DOHH2 (cell line): ENCODE measurements around the gene PRRC2A.

Source experiments
- EZH2phosphoT487 ChIP-seq: fragments of 200-600 bp; sonication (generic); IDR thresholded peaks from 2 replicates; pipeline ENCODE4 v1.6.1; 2017; ENCODE audit warnings: borderline replicate concordance, mild to moderate bottlenecking, antibody characterized with exemption, low read length, moderate library complexity, mixed read lengths
- TF ChIP-seq, protein P1 (sequence below): fragments of 200-600 bp; sonication (generic); IDR thresholded peaks from one replicate; pipeline ENCODE4 v1.5.1; 2014; ENCODE audit warnings: antibody characterized with exemption, mild to moderate bottlenecking, low read depth, low read length; ENCODE audit not compliant: poor library complexity, severe bottlenecking

DNA sequence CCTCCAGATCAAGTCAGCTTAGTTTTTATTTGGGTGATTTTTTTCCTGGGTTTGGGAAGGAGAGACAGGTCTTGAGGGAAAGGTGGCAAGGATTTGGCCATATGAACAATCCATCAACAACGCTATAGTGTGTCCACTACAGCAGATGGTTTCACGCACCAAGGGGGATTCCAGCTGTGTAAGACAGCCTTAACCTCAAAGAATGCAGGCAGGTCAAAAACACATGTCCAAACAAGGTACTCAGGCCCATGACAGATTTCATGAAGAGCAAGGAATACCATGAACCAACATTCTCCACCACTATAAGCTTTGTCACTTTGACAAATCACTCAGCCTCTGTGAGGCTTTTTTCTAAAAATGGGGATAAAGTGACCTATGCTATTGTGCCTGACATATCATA is 3.5 kb upstream of the PRRC2A start:
- TF ChIP-seq, protein P1, sequence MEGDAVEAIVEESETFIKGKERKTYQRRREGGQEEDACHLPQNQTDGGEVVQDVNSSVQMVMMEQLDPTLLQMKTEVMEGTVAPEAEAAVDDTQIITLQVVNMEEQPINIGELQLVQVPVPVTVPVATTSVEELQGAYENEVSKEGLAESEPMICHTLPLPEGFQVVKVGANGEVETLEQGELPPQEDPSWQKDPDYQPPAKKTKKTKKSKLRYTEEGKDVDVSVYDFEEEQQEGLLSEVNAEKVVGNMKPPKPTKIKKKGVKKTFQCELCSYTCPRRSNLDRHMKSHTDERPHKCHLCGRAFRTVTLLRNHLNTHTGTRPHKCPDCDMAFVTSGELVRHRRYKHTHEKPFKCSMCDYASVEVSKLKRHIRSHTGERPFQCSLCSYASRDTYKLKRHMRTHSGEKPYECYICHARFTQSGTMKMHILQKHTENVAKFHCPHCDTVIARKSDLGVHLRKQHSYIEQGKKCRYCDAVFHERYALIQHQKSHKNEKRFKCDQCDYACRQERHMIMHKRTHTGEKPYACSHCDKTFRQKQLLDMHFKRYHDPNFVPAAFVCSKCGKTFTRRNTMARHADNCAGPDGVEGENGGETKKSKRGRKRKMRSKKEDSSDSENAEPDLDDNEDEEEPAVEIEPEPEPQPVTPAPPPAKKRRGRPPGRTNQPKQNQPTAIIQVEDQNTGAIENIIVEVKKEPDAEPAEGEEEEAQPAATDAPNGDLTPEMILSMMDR = no peak
- TF ChIP-seq EZH2phosphoT487 = no peak
